ENCODE results near the gene NIM1K.
A peak's percentile ranks its signal among the peaks of the same experiment; 100 is the strongest.
"Not testable (repeated sequence)": the region's sequence is repeated elsewhere in the genome, so short reads cannot be mapped to it uniquely, and the experiment has no call there.

NIM1K gene

DNA sequence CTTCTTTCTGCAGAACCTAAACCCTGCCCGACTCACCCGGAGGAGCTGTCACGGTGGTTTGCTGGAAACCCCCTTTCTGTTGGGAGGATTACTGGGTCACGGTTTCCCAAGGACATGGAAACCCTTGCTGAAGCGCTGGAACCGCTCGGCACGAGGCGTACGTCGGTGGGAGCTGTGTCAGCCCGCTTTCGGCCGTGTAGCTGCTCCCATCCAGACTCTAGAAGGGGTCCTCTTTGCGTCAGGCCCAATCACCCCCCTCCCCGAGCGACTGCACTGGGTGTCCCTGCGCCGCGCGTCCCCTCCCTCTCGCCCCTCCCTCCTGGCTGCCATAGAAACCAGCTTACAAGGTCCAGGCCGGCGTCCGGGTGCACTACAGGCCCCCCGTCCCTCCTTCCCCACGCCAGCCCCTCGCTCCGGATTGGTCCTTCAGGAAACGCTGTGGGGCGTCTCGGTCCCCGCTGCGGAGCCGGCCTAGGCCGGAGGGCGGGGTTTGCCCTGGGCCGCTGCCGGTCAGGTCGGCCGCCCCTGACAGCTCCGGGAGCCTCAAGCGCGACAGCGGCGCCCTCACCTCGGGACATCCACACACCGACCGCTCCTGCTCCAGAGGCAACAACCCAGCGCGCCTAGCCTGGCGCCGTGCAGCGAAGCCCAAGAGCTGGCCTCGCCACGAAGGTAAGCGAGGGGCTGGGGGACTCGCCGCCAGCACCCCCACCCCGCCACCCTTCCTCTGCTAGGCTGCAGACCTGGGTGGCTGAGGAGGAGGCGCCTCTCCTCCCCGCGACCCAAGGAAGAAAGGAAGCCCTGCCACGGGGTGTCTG is at the start of gene NIM1K:
Gene NIM1K, plus strand, starts transcription at position 486 of the 818 bp plus-strand sequence. CDS start 53,551 bp downstream, outside the sequence.
- DNase-seq: peak; percentile 42

DNA sequence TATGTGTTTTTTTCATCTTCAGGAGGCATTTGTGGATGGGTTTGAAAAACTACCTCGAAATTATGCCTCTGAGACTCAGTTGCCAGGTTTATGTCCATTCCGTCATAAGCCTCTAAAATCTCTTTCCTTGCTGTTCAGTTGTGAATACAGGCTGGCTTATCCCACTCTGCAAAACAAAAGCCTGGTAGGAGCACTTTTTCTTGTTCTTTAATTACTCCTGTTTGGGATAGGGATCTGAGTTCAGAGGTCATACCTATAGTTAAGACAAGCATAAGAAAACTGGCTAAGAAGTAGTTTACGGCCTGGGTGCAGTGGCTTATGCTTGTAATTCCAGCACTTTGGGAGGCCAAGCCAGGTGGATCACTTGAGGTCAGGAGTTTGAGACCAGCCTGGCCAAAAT is 47.0 kb upstream of the NIM1K start:
- DNase-seq: no peak

DNA sequence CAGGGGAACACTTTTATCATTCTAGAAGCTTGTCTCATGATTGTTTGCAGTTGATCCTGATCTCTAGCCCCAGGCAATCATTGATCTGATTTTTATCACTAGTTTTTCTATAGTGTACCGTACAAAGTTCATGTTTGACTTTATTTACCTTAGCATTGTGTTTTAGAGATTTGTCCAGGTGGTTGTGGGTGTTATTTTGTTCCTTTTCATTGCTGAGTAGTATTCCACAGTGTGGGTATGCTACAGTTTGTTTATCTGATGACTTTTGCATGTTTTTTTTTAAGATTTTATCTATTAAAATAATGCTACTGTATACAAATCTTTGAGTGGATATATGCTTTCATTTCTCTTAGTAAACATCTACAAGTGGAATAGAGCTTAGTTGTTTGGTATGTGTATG is 45.1 kb upstream of the NIM1K start:
- DNase-seq: no peak

DNA sequence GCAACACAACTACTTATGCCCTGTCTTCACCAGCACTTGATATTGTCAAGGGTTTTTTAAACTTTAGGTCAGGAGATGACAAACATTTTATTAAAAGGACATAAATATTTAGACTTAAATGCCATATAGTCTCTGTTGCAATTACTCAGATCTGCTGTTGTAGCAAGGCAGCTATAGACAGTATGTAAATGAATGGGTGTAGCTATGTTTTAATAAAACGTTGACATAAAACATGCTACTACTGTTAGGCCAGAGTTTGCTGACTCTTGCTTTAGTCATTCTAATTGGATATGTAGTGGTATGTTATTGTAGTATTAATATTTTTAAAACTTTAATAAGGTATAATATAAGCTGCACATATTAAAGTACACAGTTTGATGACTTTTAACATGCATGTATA is 43.6 kb upstream of the NIM1K start:
- no peak for DNase-seq

DNA sequence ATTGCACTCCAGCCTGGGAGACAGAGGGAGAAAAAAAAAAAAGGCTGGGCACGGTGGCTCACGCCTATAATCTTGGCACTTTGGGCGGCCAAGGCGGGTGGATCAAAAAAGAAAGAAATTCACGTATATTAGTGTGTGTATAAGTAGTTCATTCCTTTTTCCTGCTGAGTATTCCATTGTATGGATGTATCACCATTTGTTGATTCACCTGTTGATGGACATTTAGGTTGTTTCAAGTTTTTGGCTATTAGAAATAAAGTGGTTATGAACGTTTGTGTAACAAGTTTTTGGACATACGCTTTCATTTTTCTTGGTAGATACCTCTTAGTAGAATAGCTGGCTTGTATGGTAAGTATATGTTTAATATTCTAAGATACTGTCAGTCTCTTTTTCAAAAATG is 42.8 kb upstream of the NIM1K start:
- DNase-seq: no peak

DNA sequence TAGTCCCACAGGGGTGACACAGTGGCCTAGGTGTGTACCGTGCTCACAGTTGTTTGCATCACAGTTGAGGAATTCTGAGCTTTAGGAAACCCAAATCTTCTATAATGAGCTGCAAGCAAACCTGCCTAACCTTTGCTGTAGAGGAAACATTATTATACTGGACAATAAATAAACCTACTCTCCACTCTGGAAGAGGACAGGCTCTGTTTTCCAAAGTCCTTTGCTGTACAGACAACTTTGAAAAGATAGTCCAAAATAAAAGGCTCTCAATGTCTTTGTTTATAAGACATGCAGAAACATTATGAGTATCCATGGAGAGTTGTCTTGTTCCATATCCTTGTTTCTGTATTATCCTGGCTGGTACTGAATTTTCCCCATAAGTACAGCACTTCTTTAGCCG is 42.0 kb upstream of the NIM1K start:
- DNase-seq: no peak

DNA sequence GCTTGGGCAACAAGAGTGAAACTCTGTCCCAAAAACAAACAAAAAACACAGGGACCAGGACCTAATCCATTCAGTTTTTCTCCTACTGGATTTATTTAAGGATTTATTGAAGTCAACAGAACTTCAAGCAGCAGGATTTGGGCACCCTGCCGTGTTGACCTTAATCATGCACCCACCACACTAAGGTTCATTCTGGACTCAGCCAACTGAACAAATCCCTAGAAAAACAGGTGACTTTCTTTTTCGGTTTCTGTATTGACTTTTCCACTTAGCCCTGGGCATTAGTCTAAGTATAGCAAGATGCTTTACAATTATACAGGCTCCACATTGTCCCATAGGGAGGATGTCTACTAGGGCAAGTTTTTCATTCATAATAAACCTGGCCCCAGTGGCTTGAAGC is 41.3 kb upstream of the NIM1K start:
- no peak for DNase-seq

DNA sequence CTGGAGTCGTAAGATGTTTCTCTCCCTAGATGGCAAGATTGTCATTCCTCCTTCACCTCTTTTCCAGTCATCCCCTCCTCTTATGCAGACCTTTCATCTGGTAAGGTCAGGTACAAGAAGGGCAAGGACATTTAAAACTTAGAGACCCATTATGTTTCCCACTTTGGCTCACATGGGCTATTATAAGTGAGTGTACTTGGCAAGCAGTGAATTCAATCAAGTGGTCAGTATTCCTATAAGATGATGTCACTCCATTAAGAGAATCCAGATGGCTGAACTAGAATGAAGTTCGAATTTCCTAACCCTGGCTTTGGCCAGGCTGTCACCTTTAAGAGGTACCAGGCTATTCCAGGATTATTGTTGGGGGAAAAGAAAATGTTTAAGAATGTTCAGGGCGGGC is 39.1 kb upstream of the NIM1K start:
- DNase-seq: no peak

DNA sequence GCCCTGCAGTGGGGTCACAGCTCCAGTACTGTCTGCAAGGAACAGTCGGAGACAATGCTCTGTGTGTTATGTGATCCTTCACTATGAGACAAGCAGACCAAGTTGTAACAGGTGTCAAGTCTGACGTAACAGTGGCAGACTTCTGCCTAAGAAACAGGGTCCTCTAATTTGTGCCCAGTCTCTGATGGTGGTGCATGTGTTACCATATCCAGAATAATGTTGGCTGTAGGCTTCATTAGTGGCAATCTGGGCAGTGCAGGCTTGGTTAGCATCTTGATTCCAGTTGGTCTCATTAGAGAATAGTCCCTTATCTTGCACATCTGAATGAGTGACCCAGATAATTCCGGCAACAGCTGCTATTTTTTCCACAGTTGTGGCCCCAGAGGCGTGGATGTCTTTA is 37.6 kb upstream of the NIM1K start:
- no peak for DNase-seq

DNA sequence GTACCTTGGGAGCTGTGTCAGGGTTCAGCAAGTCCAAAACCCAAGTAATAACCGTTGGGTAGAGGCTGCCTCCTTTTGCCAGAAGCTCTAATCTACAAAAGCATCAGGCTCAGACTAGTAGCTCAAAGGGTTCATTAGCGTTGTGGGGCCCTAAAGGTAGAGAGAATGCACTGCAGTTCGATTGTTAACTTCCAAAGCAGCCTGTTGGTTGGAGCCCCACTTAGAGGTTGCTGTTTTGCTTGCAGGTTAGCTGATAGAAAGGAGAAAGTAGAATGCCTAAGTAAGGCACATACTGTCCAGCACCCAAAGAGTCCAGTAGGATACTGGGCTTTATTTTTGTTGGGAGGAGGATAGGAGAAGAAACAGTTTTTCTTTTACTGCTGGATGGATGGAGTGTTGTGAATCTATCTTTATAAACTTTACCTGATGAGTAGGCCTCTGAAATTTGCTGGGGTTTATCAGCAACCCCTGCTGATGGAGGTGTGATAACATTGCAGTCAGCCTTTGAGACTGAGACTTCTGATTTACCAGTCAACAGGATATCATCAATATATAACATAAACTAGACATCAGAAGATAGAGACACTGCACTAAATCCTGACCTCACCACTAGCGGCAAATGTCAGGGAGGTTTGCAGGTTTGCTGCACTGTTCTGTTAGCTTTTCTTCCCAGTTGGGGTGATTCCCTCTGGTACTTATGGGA is 36.5 kb upstream of the NIM1K start:
- DNase-seq: no peak

DNA sequence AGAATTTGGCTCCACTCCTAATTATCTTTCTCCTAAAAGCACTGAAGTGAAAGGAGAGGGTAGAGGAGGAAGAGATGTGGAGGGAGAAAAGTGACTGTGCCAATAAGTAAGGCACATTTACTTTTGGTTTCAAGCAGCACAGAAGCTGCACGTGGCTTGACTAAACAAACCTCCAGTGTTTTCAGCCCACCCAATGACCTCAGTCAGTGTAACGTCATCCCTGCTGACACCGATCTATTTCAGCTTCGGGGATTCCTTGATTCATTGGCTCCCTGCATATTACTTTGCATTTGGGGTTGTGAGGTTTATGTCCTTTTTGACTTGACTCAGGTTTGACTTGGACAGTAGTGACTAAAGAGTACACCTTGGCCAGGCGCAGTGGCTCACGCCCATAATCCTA is 35.6 kb upstream of the NIM1K start:
- DNase-seq: no peak

DNA sequence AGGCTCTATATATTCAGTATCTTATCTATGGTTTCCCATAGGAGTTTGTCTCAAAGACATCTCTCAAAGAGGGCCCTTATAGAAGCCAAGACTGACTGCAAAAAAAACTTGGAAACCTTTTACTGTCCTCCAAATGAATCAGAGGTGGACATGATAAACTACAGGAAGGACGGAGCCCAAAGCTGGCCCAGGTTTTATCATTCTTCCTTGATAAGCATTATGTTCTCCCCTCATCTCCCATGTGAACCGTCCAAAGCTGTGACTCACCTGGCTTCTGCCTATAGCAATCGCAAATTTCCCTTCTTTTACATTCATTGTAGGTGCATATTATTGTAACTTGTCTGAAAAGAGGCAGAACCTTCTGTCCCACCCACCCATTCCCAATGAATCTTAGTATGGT is 35.0 kb upstream of the NIM1K start:
- DNase-seq: no peak

DNA sequence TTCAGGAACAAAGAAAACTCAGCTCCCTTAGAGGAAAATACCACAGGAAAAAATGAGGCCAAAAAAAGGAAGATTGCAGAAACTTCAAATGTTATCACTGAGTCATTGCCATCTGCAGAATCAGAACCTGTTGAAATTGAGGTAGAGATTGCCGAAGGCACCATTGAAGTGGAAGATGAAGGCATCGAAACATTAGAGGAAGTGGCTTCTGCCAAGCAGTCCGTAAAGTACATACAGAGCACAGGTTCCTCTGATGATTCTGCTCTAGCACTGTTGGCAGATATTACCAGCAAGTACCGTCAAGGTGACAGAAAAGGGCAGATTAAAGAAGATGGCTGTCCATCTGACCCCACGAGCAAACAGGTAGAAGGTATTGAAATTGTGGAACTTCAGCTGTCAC is 30.8 kb upstream of the NIM1K start:
- no peak for DNase-seq

DNA sequence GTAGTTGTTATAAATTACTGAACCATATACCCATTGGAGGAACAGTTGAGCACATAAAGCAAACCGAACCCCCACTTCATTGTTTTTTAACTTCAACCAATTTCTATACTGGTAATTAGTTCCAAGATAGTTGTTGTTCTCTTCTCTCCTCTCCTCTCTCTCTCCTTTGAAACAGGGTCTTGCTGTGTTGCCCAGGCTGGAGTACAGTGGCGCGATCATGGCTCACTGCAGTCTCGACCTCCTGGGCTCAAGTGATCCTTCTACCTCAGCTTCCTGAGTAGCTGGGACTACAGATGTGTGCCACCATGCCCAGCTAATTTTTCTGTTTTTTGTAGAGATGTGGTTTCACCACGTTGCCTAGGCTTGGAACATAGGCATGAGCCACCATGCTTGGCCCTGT is 27.2 kb upstream of the NIM1K start:
- not testable (repeated sequence) for DNase-seq

DNA sequence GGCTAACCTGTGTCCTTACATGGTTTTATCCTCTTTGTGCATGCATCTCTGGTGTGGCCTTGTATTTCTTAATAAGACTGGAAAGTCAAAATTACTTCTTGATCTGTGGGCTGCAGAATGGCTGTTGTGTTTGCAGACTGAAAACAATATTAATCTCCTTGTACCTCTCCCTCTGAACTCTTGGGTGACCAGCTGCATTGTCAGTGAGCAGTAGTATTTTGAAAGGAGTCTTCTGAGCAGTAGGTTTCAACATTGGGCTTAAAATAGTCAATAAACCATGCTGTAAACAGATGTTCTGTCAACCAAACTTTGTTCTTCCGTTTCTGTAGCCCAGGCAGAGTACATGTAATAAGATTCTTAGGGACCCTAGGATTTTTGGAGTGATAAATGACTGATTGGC is 26.7 kb upstream of the NIM1K start:
- DNase-seq: no peak

DNA sequence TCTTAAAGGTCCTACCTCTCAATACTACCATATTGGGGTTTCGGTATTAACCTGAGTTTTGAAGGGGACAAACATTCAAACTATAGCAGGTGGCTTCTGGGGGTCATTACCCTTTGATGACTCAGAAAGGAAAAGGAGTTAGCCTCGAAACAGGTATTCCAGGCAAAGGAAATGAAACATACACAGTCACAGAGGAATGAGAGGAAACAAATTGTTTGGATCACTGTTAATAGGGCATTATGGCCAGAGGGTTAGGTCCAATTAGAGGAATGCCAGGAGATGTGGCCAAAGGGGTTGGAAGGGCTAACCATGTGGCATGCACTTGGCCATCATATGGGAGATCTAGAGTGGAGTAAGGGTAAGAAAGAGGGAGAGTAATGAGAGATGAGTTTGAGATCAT is 23.9 kb upstream of the NIM1K start:
- no peak for DNase-seq

DNA sequence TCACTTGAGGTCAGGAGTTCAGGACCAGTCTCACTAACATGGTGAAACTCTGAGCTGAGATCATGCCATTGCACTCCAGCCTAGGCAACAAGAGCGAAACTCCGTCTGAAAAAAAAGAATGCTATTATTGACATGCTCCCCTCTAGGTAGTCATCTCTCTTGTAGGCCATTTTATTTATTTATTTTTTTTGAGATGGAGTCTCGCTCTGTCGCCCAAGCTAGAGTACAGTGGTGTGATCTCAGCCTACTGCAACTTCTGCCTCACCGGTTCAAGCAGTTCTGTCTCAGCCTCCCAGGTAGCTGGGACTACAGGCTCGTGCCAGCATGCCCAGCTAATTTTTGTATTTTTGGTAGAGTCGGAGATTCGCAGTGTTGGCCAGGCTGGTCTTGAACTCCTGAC is 20.6 kb upstream of the NIM1K start:
- no peak for DNase-seq

DNA sequence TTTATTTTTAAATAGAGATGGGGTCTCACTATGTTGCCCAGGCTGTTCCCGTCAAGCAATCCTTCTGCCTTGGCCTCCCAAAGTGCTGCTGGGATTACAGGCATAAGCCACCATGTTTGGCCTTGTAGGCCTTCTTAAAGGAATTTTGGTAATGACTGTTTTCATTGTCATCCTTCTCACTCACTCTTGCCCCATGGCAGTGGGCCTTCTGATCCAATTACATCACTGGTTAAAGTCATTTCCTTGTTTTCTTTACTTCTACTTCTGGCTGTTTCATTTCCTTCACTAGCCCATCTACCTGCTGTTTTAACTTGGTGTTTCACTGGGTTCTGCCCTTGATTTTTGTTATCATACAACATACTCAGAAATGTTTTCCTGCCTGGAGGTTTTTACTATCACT is 20.1 kb upstream of the NIM1K start:
- no peak for DNase-seq

DNA sequence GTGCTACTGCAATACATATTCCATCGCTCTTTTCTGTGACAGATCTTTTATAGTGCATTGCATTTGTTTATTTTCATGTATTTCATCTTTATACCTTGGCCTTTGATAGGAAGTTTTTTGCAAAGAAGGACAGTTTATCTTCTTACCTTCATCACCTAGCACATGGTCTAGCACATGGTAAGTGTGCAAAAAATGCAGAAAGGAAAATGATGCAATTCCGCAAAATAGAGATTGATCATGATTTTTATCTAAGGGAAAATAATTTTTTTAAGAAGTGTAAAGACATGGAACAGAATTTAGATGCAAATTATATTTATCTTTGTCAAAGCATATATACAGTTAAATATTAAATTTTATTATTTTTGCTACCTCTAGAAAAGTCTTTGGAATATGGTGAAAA is 19.2 kb upstream of the NIM1K start:
- DNase-seq: no peak

DNA sequence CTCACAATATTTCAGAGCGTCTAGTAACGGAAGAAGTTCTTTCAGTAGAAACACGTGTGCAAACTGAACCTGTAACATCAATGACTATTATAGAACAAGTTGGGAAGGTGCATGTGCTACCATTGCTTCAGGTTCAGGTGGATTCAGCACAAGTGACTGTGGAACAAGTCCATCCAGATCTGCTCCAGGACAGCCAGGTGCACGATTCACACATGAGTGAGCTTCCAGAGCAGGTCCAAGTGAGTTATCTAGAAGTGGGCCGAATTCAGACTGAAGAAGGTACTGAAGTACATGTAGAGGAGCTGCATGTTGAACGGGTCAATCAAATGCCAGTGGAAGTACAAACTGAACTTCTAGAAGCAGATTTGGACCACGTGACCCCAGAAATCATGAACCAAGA is 17.4 kb upstream of the NIM1K start:
- no peak for DNase-seq

DNA sequence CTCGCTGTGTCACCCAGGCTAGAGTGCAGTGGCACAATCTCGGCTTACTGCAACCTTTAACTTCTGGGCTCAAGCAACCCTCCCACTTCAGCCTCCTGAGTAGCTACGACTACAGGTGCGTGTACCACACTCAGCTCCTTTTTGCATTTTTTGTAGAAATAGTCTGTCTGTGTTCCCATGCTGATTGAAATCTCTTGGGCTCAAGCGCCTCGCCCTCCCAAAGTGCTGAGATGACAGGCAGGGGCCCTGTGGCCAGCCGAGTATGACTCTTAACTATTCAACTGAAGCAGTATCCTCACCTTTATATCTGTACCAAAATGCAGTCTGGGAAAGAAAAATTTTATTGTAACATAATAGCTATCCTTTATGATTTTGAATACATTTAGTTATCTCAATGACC is 12.2 kb upstream of the NIM1K start:
- DNase-seq: no peak

DNA sequence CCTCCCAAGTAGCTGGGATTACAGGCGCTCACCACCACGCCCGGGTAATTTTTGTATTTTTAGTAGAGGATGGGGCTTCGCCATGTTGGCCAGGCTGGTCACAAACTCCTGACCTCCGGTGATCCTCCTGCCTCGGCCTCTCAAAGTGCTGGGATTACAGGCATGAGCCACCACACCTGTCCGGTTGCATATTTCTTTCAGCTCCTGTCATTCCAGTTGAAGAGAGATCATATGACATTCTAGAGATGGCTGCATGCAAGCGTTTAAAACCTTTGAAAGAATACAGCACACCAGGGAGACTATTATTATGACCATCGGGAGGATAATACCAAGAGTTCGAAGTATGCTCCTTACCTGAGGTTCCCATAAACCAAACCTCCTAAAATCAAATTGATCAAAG is 9.6 kb upstream of the NIM1K start:
- DNase-seq: no peak

DNA sequence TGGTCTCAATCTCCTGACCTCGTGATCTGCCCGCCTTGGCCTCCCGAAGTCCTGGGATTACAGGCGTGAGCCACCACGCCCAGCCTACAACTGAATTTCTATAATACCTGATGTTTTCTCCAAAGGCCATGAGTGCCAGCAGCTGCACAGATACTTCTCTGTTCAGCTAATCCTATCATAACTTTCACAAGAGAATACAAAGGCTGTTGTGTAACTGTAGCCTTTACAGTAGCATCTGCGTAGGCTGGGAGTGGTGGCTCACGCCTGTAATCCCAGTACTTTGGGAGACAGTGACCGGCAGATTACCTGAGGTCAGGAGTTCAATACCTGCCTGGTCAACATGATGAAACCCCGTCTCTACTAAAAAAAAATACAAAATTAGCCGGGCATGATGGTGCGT is 8.9 kb upstream of the NIM1K start:
- not testable (repeated sequence) for DNase-seq

DNA sequence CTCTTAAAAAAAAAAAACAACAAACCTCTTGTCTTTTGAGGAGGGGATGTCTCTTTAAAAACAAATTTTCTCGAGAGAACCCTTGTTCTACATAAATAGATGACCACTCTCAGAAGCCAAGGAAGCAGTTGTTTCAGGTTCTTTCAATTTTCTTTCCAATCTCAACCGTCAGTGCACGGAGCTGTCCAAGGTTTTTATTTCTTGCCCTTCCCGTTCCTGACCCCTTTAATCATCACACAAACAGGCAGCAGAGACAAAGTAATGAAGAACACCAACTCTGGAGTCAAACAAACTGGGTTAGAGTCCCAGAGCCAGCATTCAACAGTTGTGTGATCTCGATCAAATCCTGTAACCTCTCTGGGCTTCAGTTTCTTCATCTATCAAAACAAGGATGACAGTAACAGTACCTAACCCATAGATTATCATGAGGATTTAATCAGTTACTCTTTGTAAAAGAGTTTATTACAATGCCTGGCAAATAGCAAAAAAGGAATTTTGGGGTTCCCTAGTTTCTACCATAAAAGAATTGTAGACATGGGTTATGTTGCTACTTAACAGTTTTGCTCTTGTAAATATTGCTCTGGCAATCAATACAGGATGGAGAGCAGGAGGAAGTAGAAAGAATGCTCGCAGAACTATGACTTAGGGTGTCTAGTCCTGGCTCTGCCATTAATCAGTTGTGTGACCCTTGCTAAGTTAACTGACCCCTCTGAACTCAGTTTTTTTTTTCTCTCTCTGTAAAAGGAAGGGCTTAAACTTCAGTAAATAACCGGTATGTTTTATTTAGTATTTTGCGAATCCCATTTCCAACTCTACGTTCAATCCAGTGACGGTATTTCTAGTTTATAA is 1.0 kb upstream of the NIM1K start:
- DNase-seq: no peak
